Astrocyte (in vitro differentiated cells and primary cell): ENCODE results near the gene CABLES1. TPM values are rescaled to one million over a fixed set of nuclear protein-coding genes. Genes with fewer than 3 reads are reported as not detected.

Experiments
- DNase-seq: peaks from one replicate; pipeline ENCODE4 v3.0.0-alpha.2; 2010; ENCODE audit warnings: low read depth
- FAIRE-seq: peaks from 2 replicates; lab custom pipeline; 2011; peaks lifted over from hg19 to GRCh38; lab: Jason Lieb, UNC
- H2AFZ ChIP-seq: 2 replicates; pipeline ENCODE4 v1.6.0; 2012; ENCODE audit warnings: low read depth, low read length, inconsistent platforms
- H3K27ac ChIP-seq: 2 replicates; pipeline ENCODE4 v1.5.1; 2011; ENCODE audit warnings: low read depth, low read length, inconsistent platforms
- H3K27me3 ChIP-seq: 2 replicates; pipeline ENCODE4 v1.6.0; 2011; ENCODE audit warnings: low read length, inconsistent platforms; ENCODE audit not compliant: insufficient read depth
- H3K36me3 ChIP-seq: 2 replicates; pipeline ENCODE4 v1.5.1; 2011; ENCODE audit warnings: low read length, inconsistent platforms; ENCODE audit not compliant: insufficient read depth
- H3K4me1 ChIP-seq: 2 replicates; pipeline ENCODE4 v1.5.1; 2011; ENCODE audit warnings: low read length, inconsistent platforms; ENCODE audit not compliant: insufficient read depth
- H3K4me2 ChIP-seq: 2 replicates; pipeline ENCODE4 v1.6.0; 2012; ENCODE audit warnings: low read length, inconsistent platforms
- H3K4me3 ChIP-seq: 2 replicates; pipeline ENCODE4 v1.5.1; 2011; ENCODE audit warnings: low read depth, mild to moderate bottlenecking, low read length, inconsistent platforms; ENCODE audit not compliant: insufficient read depth
- H3K79me2 ChIP-seq: 2 replicates; pipeline ENCODE4 v1.6.0; 2012; ENCODE audit warnings: mild to moderate bottlenecking, low read length, inconsistent platforms; ENCODE audit not compliant: insufficient read depth
- H3K9ac ChIP-seq: 2 replicates; pipeline ENCODE4 v1.6.0; 2012; ENCODE audit warnings: mild to moderate bottlenecking, low read length, inconsistent platforms
- H3K9me3 ChIP-seq: 2 replicates; pipeline ENCODE4 v1.5.1; 2012; ENCODE audit warnings: low read depth, mild to moderate bottlenecking, low read length, inconsistent platforms; ENCODE audit not compliant: insufficient read depth
- H4K20me1 ChIP-seq: 2 replicates; pipeline ENCODE4 v1.6.0; 2012; ENCODE audit warnings: low read length, inconsistent platforms; ENCODE audit not compliant: insufficient read depth
- H3K27ac Mint-ChIP-seq: one replicate; pipeline ENCODE4 v1.8.0; 2021; ENCODE audit warnings: mild to moderate bottlenecking, mixed read lengths; ENCODE audit not compliant: unreplicated experiment
- H3K27me3 Mint-ChIP-seq: one replicate; pipeline ENCODE4 v1.8.0; 2021; ENCODE audit warnings: low read depth, mixed read lengths; ENCODE audit not compliant: unreplicated experiment
- H3K36me3 Mint-ChIP-seq: one replicate; pipeline ENCODE4 v1.8.0; 2021; ENCODE audit warnings: low read depth, mixed read lengths; ENCODE audit not compliant: unreplicated experiment
- H3K4me1 Mint-ChIP-seq: one replicate; pipeline ENCODE4 v1.8.0; 2021; ENCODE audit warnings: low read depth, mixed read lengths; ENCODE audit not compliant: unreplicated experiment
- H3K4me3 Mint-ChIP-seq: one replicate; pipeline ENCODE4 v1.8.0; 2021; ENCODE audit warnings: mild to moderate bottlenecking, moderate library complexity, mixed read lengths; ENCODE audit not compliant: unreplicated experiment
- H3K9me3 Mint-ChIP-seq: one replicate; pipeline ENCODE4 v1.8.0; 2021; ENCODE audit warnings: mild to moderate bottlenecking, mixed read lengths; ENCODE audit not compliant: unreplicated experiment
- CTCF ChIP-seq: IDR thresholded peaks from 2 replicates; pipeline ENCODE4 v1.5.1; 2011; ENCODE audit warnings: low read depth, mild to moderate bottlenecking, inconsistent platforms, low read length, moderate library complexity; ENCODE audit not compliant: insufficient read depth
- EZH2 ChIP-seq: IDR thresholded peaks from 2 replicates; pipeline ENCODE4 v1.6.1; 2012; ENCODE audit warnings: mild to moderate bottlenecking, low read length, inconsistent platforms; ENCODE audit not compliant: insufficient read depth
- total RNA-seq: library from RNA; stranded (reverse); gene quantifications from 2 replicates; pipeline ENCODE4 v1.2.1, GENCODE V29; 2021

Gene CABLES1
- total RNA-seq, 1 donor from 2014 or later: 14.5 TPM

- H3K36me3 Mint-ChIP-seq: peaks cover 39% of the 10 kb centered on the region
- TF ChIP-seq CTCF: no peak
- TF ChIP-seq EZH2: no peak
Observed at GRCh38 chr18:23205980-23206379, 70.7 kb downstream of the CABLES1 start.

GRCh38 chr18:23207191-23207955 lies 72.1 kb downstream of the CABLES1 start:
- peaks cover 11% of the 10 kb centered on the region for H3K4me1 Mint-ChIP-seq
- Histone ChIP-seq H3K4me3 (no peak overlapping the region), H3K9me3 (peaks cover 7% of the 10 kb centered on the region), H3K27me3 (no peaks in the 10 kb centered on the region), H2AFZ (no peak overlapping the region), H4K20me1 (no peaks in the 10 kb centered on the region), H3K4me2 (peak overlapping the region; percentile 12), H3K4me1 (peaks cover 8% of the 10 kb centered on the region), H3K9ac (no peak overlapping the region), H3K27ac (no peak overlapping the region), H3K36me3 (no peaks in the 10 kb centered on the region), H3K79me2 (peaks cover 2% of the 10 kb centered on the region)
- DNase-seq (peak; percentile 60), FAIRE-seq (peak; percentile 20)
- H3K27me3 Mint-ChIP-seq: no peaks in the 10 kb centered on the region
- TF ChIP-seq EZH2: no peak
- TF ChIP-seq CTCF: peak; percentile 37
- peaks cover 10% of the 10 kb centered on the region for H3K9me3 Mint-ChIP-seq
- H3K27ac Mint-ChIP-seq: peak overlapping the region; percentile 72
- H3K36me3 Mint-ChIP-seq: peaks cover 32% of the 10 kb centered on the region
- no peak overlapping the region for H3K4me3 Mint-ChIP-seq

More at GRCh38 chr18:23205980-23206379, 70.7 kb downstream of the CABLES1 start:
- no peak overlapping the region for H3K4me2 ChIP-seq
- no peaks in the 10 kb centered on the region for H3K27me3 Mint-ChIP-seq
- H3K4me3 ChIP-seq: no peak overlapping the region
- peaks cover 8% of the 10 kb centered on the region for H3K4me1 ChIP-seq
- no peak for DNase-seq
- peaks cover 7% of the 10 kb centered on the region for H3K9me3 ChIP-seq
- no peak overlapping the region for H3K4me3 Mint-ChIP-seq
- H3K4me1 Mint-ChIP-seq: peaks cover 11% of the 10 kb centered on the region
- H3K27ac ChIP-seq: no peak overlapping the region
- no peaks in the 10 kb centered on the region for H3K79me2 ChIP-seq
- peaks cover 10% of the 10 kb centered on the region for H3K9me3 Mint-ChIP-seq
- no peak overlapping the region for H3K9ac ChIP-seq
- no peaks in the 10 kb centered on the region for H4K20me1 ChIP-seq
- no peak for FAIRE-seq
- H2AFZ ChIP-seq: no peak overlapping the region
- no peaks in the 10 kb centered on the region for H3K27me3 ChIP-seq
- no peak overlapping the region for H3K27ac Mint-ChIP-seq
- no peaks in the 10 kb centered on the region for H3K36me3 ChIP-seq

DNA sequence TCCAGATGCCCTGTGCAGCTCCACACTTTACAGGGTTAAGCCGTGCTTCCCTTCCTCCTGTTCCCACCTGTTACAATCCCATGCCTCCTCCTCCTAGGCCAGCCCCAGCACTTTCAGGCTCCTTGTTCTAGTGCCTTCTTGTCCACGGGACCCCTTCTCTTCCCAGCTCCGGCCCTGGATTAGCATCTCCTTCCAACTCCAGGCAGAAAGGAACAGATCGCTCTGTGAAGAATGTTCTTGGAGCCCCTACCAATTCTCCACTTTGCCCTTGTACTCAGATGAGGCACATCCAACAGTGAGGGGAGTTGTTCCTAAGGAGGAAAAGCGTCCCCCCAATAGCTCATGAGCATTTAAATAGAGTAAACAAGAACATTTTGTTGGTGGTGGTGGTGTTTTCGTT lies 72.7 kb downstream of the CABLES1 start:
- TF ChIP-seq EZH2 (no peak), CTCF (no peak)
- DNase-seq: no peak
- Histone ChIP-seq H3K4me3 (no peak overlapping the region), H3K36me3 (no peaks in the 10 kb centered on the region), H3K9me3 (peaks cover 7% of the 10 kb centered on the region), H4K20me1 (no peaks in the 10 kb centered on the region), H3K27me3 (no peaks in the 10 kb centered on the region), H3K4me1 (peaks cover 8% of the 10 kb centered on the region), H3K4me2 (no peak overlapping the region), H3K79me2 (peaks cover 2% of the 10 kb centered on the region), H3K9ac (no peak overlapping the region), H2AFZ (no peak overlapping the region), H3K27ac (no peak overlapping the region)
- Mint-ChIP-seq H3K9me3 (peaks cover 10% of the 10 kb centered on the region), H3K4me3 (peak overlapping the region; percentile 62), H3K27ac (peak overlapping the region; percentile 64), H3K27me3 (no peaks in the 10 kb centered on the region), H3K4me1 (peaks cover 11% of the 10 kb centered on the region), H3K36me3 (peaks cover 33% of the 10 kb centered on the region)
- FAIRE-seq: no peak
